ENCODE results near the gene EP300.
A peak's percentile ranks its signal among the peaks of the same experiment; 100 is the strongest.
"Not testable (repeated sequence)": the region's sequence is repeated elsewhere in the genome, so short reads cannot be mapped to it uniquely, and the experiment has no call there.

The EP300 gene

DNA sequence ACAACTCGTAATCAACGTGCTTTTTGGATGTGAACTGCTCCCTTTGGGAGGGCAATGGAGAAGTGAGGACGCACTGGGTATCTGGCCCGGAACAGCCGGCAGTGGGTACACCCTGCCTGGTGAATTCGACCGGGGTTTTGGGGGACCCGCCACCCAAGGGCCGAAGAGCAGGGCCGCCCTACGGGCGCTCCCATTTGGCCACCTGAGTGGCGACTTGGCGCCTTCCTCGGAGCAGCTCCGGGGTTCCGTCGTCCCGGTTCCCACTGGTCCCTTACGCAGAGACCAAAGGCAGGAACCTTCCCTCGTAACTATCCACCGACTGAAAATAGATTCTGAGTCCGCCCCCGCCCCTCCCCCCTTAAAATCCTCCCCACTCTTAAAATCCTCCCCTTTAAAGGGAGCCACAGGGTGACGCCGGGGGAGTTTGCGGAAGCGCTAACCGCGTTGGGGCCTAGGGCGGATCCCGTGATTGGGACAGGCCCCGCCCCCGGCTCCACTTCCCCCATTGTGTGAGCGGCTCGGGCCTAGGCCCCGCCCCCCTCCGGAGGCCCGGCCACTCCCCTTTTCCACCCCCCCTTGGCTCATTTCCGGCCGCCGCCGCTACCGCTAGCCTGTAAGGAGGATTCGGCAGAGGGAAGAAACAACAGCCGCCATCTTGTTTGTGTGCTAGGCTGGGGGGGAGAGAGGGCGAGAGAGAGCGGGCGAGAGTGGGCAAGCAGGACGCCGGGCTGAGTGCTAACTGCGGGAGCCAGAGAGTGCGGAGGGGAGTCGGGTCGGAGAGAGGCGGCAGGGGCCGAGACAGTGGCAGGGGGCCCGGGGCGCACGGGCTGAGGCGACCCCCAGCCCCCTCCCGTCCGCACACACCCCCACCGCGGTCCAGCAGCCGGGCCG lies 1.0 kb upstream of the EP300 start:
- peak; percentile 100 for DNase-seq

DNA sequence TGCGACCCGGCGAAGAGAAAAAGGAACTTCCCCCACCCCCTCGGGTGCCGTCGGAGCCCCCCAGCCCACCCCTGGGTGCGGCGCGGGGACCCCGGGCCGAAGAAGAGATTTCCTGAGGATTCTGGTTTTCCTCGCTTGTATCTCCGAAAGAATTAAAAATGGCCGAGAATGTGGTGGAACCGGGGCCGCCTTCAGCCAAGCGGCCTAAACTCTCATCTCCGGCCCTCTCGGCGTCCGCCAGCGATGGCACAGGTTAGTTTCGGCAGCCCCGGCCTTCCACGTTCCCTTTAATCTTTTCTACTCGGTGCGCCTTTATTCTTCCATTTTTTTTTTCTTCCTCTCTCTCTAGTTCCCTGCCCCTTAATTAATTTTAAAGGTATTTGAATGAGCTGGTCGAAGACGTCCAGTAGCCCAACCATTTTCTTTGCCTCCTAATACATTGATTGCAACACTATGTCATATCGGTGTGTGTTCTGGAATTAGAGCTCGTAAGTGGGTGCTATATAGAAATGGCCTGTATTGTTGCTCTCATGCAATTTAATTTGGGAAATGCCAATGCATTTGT lies 537 bp downstream of the EP300 start:
- DNase-seq, result peak; percentile 10

DNA sequence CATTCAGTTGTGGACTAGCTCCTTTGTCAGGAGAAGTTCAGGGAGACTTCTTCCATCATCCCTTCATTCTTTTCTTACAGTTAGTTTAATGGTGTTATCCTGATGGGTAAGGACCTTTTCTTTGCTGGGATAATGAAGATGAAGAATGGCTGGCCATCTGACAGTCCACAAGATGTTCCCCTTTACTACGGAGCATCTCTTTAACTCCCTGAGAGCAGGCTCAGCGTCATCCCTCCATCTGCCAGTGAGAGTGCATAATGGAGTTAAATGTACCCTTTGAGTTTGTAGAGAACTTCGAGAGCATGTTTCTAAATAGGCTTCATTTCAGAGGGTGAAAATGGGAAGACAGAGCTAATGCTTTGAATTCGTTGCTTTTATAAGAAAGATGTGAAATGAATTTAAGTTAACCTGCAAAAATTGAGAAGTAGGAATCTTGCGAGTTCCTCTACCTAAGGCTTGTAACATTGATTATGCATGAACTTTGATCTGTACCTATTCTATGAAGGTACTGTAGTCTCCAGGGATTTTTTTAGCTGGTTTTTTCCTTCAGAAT lies 1.7 kb downstream of the EP300 start:
- no peak for DNase-seq

DNA sequence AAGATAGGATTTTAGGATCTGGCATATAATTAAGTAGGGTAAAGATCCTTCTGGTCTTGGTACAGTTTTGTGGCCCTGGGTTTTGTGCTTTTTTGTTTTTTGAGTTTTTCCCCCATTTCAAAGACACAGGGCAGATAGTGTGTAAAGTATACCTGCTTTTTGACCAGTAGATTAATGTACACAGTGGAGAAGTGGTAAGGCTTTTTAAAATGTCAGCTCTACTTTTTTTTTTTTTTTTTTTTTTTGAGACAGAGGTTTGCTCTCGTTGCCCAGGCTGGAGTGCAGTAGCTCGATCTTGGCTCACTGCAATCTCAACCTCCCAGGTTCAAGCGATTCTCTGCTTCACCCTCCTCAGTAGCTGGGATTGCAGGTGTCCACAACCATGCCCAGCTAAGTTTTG lies 4.0 kb downstream of the EP300 start:
- no peak for DNase-seq

DNA sequence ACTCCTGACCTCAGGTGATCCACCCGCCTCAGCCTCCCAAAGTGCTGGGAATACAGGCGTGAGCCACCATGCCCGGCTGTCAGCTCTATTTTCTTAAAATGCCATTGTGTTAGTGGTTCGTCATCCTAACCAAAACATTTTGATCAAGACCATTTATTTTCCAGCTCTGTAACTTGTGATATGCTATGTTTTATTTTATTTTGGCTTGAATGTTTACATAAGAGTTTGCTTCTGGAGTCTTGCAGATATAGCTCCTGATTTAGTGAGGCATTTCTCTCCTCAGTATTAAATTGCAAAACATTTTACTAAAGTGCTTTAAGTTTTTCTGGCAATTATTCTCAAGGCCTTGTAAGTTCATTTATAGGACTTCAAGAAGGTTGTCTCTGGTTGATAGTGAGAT lies 4.4 kb downstream of the EP300 start:
- DNase-seq, result no peak

DNA sequence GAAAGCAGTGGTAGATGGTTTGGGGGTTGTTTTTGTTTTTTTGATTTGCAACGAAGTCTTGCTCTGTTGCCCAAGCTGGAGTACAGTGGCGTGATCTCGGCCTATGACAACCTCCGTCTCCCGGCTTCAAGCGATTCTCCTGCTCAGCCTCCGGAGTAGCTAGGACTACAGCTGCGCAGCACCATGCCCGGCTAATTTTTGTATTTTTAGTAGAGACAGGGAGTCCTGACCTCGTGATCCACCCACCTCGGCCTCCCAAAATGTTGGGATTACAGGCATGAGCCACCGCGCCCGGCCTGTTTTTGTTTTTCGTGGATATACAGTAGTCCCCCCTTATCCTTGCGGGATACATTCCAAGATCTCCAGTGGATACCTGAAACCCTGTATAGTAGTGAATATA lies 6.6 kb downstream of the EP300 start:
- no peak for DNase-seq

DNA sequence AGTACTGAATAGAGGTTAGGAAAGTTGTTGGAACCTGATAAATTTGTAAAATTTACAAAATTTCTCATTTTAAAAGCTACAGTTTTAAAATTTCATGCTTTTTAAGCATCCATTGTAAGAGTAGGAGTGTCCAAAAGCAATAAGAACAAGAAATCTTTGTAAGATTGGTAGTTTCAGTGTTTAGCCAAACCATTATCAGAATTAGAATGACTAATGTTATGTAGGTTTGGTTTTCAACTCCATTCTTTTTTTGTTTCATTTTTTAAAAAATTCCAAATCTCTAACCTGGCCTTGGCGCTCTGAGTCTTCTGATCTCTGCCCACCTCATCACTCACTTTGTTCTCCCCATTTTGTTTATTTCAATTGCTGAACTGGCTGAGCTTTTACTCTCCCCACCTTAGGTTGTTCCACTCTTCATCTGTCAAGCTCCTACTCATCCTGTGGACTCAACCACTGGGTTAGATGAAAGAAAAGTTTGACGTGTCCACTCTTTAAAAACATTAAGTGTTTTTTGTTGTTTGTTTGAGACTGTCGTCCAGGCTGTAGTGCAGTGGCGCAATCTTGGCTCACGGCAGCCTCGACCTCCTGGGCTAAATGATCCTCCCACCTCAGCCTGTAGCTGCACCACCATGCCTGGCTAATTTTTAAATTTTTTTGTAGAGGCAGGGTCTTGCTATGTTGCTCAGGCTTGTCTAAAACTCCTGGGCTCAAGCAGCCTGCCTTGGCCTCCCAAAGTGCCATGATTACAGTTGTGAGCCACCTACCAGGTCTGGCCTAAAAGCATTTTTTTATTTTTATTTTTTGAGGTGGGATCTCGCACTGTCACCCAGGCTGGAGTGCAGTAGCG lies 14.0 kb downstream of the EP300 start:
- DNase-seq, result no peak

DNA sequence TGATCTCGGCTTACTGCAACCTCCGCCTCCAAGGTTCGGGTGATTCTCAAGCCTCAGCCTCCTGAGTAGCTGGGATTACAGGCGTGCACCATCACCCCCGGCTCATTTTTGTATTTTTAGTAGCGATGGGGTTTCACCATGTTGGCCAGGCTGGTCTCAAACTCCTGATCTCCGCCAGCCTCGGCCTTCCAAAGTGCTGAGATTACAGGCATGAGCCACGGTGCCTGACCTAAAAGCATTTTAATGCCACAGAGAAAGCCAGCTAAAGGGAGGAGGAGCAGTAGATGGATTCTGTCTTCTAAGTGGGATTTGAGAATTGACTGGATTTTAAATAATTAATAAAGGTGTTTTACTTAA lies 14.6 kb downstream of the EP300 start:
- DNase-seq, result not testable (repeated sequence)

DNA sequence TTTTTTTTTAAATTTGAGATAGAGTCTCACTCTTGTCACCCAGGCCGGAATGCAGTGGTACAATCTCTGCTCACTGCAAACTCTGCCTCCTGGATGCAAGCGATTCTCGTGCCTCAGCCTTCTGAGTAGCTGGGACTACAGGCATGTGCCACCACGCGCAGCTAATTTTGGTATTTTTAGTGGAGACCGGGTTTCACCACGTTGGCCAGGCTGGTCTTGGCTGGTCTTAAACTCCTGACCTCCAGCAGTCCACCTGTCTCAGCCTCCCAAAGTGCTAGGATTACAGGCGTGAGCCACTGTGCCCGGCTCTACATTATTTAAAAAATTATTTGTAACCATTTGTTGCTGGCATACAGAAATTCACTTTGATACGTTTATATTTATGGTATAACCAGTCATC lies 18.6 kb downstream of the EP300 start:
- DNase-seq, result no peak

DNA sequence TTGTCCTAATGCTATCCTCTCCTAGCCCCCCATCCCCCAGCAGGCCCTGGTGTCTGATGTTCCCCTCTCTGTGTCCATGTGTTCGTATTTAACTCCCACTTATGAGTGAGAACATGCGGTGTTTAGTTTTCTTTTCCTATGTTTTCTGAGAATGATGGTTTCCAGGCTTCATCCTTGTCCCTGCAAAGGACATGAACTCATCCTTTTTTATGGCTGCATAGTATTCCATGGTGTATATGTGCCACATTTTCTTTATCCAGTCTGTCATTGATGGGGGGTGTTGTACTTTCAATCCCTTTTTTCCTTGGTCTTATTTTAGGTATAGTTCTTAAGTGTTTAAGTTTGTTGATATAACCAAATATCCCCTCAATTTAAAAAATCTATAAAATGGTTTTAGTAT lies 23.9 kb downstream of the EP300 start:
- no peak for DNase-seq

DNA sequence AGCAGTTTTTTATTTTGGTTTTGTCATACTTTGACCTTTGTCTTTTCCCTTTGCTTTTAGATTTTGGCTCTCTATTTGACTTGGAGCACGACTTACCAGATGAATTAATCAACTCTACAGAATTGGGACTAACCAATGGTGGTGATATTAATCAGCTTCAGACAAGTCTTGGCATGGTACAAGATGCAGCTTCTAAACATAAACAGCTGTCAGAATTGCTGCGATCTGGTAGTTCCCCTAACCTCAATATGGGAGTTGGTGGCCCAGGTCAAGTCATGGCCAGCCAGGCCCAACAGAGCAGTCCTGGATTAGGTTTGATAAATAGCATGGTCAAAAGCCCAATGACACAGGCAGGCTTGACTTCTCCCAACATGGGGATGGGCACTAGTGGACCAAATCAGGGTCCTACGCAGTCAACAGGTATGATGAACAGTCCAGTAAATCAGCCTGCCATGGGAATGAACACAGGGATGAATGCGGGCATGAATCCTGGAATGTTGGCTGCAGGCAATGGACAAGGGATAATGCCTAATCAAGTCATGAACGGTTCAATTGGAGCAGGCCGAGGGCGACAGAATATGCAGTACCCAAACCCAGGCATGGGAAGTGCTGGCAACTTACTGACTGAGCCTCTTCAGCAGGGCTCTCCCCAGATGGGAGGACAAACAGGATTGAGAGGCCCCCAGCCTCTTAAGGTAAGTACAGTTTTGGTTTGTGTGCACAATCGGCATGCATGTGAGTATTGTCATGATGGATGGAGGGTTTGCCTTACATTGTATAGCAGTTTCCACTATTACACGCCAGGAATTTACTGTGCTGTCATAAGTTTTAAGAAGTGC lies 25.0 kb downstream of the EP300 start:
- DNase-seq, result no peak

DNA sequence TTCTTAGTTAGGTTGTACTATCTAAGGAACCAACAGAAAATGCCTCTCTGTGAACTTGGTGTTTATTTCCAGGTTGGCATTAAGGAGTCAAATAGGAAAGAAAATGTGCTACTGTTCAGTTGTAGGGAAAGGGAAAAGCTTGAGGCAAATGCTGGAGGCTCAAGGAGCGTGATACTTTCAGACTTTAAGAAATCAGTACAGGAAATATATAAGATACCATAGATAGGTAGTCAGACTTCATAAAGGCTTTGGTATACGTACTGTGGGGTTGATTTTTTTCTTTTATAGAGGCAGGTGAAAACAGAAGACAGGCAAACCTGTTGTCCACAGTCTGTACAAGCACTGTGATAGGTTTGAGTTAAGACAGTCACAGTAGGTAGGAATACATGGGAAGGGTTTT lies 30.8 kb downstream of the EP300 start:
- no peak for DNase-seq

DNA sequence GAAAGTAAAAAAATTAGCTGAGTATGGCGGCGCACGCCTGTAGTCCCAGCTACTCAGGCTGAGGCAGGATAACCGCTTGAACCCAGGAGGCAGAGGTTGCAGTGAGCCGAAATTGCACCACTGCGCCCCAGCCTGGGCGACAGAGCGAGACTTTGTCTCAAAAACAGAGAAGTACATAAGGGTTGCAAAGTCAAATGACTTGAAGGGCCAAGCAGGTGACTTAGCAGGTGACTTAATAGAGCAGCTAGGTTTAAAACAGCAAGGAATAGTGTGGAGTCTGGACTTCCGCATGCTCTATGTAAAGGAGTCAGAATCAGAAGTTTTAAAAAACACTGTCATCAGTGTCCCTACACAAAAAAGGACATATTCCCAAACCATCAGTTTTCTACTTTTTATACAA lies 31.7 kb downstream of the EP300 start:
- no peak for DNase-seq

DNA sequence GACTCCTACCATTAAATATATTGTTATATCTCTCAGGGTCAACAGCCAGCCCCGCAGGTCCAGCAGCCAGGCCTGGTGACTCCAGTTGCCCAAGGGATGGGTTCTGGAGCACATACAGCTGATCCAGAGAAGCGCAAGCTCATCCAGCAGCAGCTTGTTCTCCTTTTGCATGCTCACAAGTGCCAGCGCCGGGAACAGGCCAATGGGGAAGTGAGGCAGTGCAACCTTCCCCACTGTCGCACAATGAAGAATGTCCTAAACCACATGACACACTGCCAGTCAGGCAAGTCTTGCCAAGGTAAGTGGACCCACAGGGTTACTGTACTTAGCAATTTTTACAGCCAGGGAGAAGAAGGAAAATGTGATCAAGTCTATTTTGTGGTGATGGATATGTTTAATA lies 35.1 kb downstream of the EP300 start:
- no peak for DNase-seq

DNA sequence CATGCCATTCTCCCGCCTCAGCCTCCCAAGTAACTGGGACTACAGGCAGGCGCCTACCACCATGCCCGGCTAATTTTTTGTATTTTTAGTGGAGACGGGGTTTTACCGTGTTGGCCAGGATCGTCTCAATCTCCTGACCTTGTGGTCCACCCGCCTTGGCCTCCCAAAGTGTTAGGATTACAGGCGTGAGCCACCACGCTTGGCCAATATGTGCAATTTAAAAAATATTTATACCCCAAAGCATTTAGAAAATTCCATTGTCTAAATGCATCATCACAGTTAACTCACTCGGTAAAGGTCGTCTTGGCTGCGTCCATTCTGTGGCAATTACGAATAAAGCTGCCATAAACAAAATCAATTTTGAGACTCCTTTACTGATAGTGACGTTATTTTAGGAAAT lies 36.2 kb downstream of the EP300 start:
- no peak for DNase-seq

DNA sequence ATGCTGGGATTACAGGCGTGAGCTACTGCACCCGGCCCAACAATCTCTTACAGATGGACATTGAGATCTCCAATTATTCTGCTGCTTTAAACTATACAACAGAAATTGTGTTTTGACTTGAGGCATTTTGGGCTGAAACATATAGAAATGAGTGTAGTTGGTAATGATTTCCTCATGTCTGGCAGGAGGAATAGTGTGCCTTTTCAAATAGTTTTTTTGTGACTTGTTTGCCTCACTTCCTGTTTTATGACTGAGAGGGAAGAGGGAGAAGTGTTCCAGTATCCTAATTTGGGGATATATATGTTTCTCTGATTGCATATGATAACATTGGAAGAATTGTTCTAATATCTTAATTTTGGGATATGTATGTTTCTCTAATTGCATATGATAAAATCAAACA lies 40.2 kb downstream of the EP300 start:
- DNase-seq, result no peak

DNA sequence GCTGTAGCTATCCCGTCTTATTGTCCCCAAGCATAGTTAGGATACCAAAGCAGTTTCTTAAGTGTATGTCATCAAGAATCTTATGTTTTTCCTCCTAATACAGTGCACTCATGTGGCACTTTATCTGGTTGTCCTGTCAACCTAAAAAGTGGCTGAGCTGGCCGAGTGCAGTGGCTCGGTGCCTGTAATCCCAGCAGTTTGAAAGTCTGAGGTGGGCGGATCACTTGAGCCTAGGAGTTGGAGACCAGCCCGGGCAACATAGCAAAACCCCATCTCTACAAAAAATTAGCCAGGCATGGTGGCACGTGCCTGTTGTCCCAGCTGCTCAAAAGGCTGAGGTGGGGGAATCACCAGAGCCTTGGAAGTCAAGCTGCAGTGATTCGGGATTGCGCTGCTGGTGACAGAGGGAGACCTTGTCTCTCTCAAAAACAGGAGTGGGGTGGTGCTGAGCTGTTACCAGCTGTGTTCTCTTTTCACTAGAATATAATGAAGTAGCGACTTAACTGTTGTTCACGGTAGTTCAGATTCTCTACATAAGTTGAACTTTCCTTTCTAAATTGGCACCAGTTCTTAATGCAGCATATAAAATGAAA lies 48.1 kb downstream of the EP300 start:
- no peak for DNase-seq

DNA sequence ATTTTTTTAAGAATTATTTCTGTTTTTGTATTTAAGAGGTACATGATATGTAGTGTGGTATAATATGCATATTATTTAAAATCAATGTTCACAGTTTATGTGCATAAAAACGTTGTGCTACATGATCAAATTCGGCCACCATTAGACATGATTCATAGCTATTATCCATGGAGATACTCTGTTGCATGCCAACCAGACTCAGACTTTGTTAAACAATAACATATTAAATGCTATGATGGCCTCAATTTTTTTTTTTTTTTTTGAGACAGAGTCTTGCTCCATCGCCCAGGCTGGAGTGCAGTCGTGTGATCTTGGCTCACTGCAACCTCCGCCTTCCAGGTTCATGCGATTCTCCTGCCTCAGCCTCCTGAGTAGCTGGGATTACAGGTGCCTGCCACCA lies 53.5 kb downstream of the EP300 start:
- DNase-seq, result not testable (repeated sequence)

DNA sequence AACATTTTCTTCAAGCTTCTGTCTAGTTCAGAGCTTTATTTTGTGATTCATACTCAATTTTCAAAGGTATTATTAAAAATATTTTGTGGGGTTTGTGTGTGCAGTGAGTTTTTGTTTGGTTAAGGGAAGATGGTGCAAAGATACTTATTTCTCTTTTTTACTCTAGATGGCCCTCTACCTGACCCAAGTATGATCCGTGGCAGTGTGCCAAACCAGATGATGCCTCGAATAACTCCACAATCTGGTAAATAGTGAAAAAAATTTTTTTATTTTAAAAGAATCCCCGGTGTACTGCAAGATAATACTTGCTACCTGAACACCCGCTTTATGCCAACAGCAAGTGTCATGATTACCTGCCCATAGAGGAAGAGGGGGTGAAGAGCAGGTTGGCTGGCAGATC lies 54.2 kb downstream of the EP300 start:
- DNase-seq, result no peak

DNA sequence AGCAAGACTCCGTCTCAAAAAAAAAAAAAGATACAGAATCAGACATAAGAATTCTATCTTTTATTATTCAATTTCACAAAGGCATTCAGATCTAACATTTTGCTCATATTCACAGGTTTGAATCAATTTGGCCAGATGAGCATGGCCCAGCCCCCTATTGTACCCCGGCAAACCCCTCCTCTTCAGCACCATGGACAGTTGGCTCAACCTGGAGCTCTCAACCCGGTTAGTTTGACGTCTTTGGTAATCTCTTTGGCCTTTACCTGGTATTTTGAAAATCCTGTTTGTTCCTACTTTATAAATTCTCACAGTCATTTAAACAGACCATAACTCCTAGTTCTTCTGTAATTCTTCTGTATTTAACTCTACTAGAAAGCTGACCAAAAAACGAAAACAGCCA lies 55.3 kb downstream of the EP300 start:
- no peak for DNase-seq

DNA sequence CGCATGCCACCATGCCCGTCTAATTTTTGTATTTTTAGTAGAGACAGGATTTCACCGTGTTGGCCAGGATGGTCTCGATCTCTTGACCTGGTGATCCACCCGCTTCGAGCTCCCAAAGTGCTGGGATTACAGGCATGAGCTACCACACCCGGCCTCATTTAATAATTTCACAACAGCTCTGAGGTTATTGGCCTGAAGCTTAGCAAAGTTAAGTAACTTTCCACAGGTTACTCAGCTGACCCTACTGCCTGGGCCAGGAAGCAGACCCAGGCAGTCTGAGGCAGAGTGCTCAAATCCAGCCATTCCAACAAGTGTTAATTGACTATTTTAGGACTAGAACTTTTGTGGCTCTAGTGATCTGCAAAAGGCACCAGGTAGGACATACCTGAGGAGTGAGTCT lies 60.5 kb downstream of the EP300 start:
- no peak for DNase-seq

DNA sequence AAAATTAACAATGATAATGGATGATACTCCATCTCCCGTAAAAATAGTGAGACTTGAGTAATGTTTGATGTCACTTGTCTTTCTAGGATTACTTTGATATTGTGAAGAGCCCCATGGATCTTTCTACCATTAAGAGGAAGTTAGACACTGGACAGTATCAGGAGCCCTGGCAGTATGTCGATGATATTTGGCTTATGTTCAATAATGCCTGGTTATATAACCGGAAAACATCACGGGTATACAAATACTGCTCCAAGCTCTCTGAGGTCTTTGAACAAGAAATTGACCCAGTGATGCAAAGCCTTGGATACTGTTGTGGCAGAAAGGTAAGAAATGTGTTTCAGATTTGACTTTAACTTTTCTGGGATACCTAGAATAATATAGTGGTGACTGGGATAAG lies 64.7 kb downstream of the EP300 start:
- no peak for DNase-seq

All from activated gamma-delta T cell treated with Interleukin-2 at 50 U/mL for 16 hours (primary cell).